ENCODE data around the gene ORM2.

Gene ORM2

GRCh38 chr9:114309096-114309495 lies 20.6 kb upstream of the ORM2 start:
- H3K4me3 ChIP-seq (ENCODE audit: control insufficient read depth, low read depth, low read length): no peak overlapping the region
- DNase-seq (ENCODE audit: low read depth): no peak
- TF ChIP-seq, protein P1, sequence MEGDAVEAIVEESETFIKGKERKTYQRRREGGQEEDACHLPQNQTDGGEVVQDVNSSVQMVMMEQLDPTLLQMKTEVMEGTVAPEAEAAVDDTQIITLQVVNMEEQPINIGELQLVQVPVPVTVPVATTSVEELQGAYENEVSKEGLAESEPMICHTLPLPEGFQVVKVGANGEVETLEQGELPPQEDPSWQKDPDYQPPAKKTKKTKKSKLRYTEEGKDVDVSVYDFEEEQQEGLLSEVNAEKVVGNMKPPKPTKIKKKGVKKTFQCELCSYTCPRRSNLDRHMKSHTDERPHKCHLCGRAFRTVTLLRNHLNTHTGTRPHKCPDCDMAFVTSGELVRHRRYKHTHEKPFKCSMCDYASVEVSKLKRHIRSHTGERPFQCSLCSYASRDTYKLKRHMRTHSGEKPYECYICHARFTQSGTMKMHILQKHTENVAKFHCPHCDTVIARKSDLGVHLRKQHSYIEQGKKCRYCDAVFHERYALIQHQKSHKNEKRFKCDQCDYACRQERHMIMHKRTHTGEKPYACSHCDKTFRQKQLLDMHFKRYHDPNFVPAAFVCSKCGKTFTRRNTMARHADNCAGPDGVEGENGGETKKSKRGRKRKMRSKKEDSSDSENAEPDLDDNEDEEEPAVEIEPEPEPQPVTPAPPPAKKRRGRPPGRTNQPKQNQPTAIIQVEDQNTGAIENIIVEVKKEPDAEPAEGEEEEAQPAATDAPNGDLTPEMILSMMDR (conservative IDR thresholded peaks at IDR 0.05; ENCODE audit: control insufficient read depth, insufficient read depth, low read depth, low read length): no peak

DNA sequence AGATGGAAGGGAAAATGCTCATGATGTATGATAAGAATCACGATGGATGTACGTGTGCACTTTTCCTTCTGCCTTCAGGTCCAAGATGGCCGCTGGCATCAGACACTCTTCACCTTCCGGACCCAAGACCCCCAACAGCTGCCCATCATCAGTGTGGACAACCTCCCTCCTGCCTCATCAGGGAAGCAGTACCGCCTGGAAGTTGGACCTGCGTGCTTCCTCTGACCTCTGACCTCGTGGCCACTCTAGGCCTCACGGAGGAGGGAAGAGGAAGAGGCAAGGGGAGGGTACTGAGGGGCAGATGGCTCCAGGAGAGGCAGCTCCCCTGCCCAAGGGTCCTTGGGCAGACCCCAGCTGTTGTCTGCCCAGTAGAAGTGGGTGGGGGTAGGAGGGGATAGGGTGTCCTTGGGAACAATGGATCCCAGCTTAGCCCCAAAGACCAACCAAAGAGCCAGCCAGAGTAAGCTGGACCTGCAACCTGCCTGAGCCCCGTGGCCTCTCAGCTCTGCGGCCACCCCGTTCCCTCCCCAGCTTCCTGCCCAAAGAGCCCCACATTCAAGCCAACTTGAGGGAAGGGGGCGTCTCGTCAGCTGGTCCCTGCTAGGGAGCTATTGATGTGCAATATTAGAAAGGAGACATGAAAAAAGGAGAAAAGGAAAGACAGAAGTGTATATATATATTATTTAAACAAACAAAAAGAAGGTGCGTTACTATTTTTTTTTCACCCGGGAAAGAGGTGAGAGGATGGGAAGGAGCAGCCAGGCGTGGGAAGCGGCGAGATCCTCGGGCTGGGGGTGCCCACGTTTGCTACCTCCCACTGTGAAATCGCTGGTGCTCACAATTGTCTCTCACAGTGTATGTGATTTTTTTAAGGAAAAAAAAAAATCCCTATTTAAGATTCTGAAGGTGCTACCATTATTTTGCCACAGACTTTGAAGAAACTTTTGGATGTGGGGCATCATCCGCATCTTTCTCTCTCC lies 18.9 kb upstream of the ORM2 start:
- H3K4me3 ChIP-seq (ENCODE audit: control insufficient read depth, low read depth, low read length): no peak overlapping the region
- no peak for DNase-seq (ENCODE audit: low read depth)
- TF ChIP-seq, protein P1 (conservative IDR thresholded peaks at IDR 0.05; ENCODE audit: control insufficient read depth, insufficient read depth, low read depth, low read length): no peak

GRCh38 chr9:114311571-114312512 lies 17.8 kb upstream of the ORM2 start:
- no peak for DNase-seq (ENCODE audit: low read depth)
- TF ChIP-seq, protein P1 (conservative IDR thresholded peaks at IDR 0.05; ENCODE audit: control insufficient read depth, insufficient read depth, low read depth, low read length): no peak
- H3K4me3 ChIP-seq (ENCODE audit: control insufficient read depth, low read depth, low read length): no peak overlapping the region

- TF ChIP-seq, protein P1 (conservative IDR thresholded peaks at IDR 0.05; ENCODE audit: control insufficient read depth, insufficient read depth, low read depth, low read length): no peak
- DNase-seq (ENCODE audit: low read depth): no peak
- H3K4me3 ChIP-seq (ENCODE audit: control insufficient read depth, low read depth, low read length): no peak overlapping the region
These were observed 17.2 kb upstream of the ORM2 start for GRCh38 chr9:114312513-114312875.

DNA sequence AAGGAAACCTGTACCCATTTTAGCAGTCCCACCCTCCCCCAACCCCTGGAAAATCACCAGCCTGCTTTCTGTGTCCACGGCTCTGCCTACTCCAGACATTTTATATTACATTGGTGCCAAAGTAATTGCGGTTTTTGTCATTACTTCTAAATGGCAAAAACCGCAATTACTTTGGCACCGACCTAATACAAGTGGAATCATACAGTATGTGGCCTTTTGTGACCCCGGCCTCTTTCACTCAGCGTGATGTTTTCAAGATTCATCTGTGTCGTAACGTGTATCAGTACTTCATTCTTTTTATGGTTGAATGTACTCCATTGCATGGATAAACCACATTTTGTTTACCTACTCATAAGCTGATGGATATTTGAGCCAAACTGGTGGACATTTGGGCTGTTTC lies 16.5 kb upstream of the ORM2 start:
- no peak for DNase-seq (ENCODE audit: low read depth)
- TF ChIP-seq, protein P1 (conservative IDR thresholded peaks at IDR 0.05; ENCODE audit: control insufficient read depth, insufficient read depth, low read depth, low read length): no peak
- no peak overlapping the region for H3K4me3 ChIP-seq (ENCODE audit: control insufficient read depth, low read depth, low read length)

DNA sequence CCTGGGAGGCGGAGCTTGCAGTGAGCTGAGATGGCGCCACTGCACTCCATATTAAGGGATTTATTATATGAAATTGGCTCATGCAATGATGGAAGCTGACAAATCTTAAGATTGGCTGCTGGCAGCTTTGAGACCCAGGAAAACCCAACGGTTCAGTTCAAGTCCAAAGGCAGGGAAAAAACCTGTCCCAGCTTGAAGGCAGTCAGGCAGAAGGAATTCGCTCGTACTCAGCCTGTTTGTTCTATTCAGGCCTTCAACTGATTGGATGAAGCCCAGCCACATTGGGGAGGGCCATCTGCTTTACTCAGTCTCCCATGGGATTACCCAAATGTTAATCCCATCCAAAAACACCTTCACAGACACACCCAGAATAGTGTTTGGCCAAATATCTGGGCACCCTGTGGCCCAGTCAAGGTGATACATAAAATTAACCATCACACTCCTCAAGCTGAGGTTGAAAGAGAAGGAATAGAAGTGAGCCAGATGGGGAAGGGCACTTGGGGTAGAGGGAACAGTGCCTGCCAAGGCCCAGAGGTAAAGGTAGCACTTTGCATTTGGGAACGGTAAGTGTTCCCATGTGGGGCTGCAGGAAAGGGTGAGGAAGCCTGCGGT lies 15.3 kb upstream of the ORM2 start:
- no peak overlapping the region for H3K4me3 ChIP-seq (ENCODE audit: control insufficient read depth, low read depth, low read length)
- no peak for DNase-seq (ENCODE audit: low read depth)
- TF ChIP-seq, protein P1 (conservative IDR thresholded peaks at IDR 0.05; ENCODE audit: control insufficient read depth, insufficient read depth, low read depth, low read length): no peak
